Suprapubic skin (tissue), 3 donors: ENCODE results near the gene XYLT1.

Source experiments
- CTCF ChIP-seq, 2 donors: fragments of 200-600 bp in 1 of 2; fragments of 450-650 bp in 1 of 2; sonication (generic) in 1 of 2; IDR thresholded peaks; one replicate each; pipeline ENCODE4 v1.5.1; 2016 to 2019; ENCODE audit warnings: antibody characterized with exemption in 2 of 2, mild to moderate bottlenecking in 1 of 2, moderate library complexity in 1 of 2
- POLR2A ChIP-seq, 2 donors: fragments of 450-650 bp; IDR thresholded peaks; one replicate each; pipeline ENCODE4 v1.6.1; 2017; ENCODE audit warnings: antibody characterized with exemption in 2 of 2, mild to moderate bottlenecking in 2 of 2, moderate library complexity in 2 of 2

- TF ChIP-seq CTCF (IDR thresholded peaks at IDR 0.05) (no peak), POLR2A (IDR thresholded peaks at IDR 0.05) (no peak)
These were observed 332.0 kb downstream of the XYLT1 start for GRCh38 chr16:17138801-17139200.
